ENCODE measurements around the gene PI4KA.

DNA sequence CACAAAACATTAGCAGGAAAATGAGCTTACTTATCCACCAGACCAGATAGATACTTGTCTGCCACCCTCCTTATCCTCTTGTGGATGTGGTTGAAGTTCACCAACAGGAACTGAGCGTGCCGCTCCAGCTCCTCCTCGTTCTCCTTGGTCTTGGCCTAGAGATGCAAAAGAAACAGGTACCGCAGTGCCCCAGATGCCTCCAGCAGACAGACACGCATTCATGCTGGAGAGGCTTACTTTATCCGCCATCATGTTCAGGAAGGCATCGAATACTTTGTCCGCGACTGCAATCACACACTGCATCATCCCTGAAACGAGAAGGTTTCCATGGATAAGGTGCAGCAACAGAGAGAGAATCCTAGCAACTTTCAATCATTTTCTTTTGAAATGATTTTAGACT lies 105.7 kb downstream of the PI4KA start:
- TF ChIP-seq POLR2A (IDR thresholded peaks at IDR 0.05) (no peak), CTCF (IDR thresholded peaks at IDR 0.05) (no peak), POLR2AphosphoS5 (IDR thresholded peaks at IDR 0.05) (no peak), EP300 (IDR thresholded peaks at IDR 0.05) (no peak)

Data from stomach (tissue), 4 donors.